NB4 (cell line): ENCODE data around the gene AMBRA1.
A peak's percentile ranks its signal among the peaks of the same experiment; 100 is the strongest.

Experiments used
- DNase-seq: peaks from one replicate; pipeline ENCODE4 v3.0.0; 2010; ENCODE audit warnings: low read depth
- H3K4me3 ChIP-seq: one replicate; pipeline ENCODE4 v1.5.1; 2011; ENCODE audit warnings: mild to moderate bottlenecking, low read depth, low read length, moderate library complexity
- CTCF ChIP-seq: IDR thresholded peaks from one replicate; pipeline ENCODE4 v1.5.1; 2012; ENCODE audit warnings: low read depth, low read length
- MAX ChIP-seq: IDR thresholded peaks from 2 replicates; pipeline ENCODE4 v1.6.1; 2011; ENCODE audit warnings: low read depth, low read length
- MYC ChIP-seq: IDR thresholded peaks from 2 replicates; pipeline ENCODE4 v1.6.1; 2011; ENCODE audit warnings: low read depth, low read length
- POLR2A ChIP-seq: IDR thresholded peaks from 2 replicates; pipeline ENCODE4 v1.6.1; 2011; ENCODE audit warnings: mild to moderate bottlenecking; ENCODE audit not compliant: insufficient read length; ENCODE audit errors: extremely low read depth

The AMBRA1 gene

GRCh38 chr11:46599340-46600193 is 5.7 kb upstream of the AMBRA1 start:
- DNase-seq, result no peak
- no peak for TF ChIP-seq CTCF
- no peak overlapping the region for H3K4me3 ChIP-seq

GRCh38 chr11:46597609-46598219 is 3.9 kb upstream of the AMBRA1 start:
- no peak overlapping the region for H3K4me3 ChIP-seq
- peak; percentile 18 for DNase-seq
- TF ChIP-seq POLR2A (no peak), CTCF (no peak), MAX (no peak), MYC (no peak)

- TF ChIP-seq POLR2A, result no peak
- no peak for TF ChIP-seq MAX
- TF ChIP-seq CTCF, result no peak
- no peak overlapping the region for H3K4me3 ChIP-seq
- DNase-seq, result no peak
Observed at GRCh38 chr11:46597155-46597554, 3.3 kb upstream of the AMBRA1 start.

- TF ChIP-seq MYC, result no peak
- no peak for TF ChIP-seq CTCF
- TF ChIP-seq MAX, result no peak
- no peak for TF ChIP-seq POLR2A
- no peak for DNase-seq
- H3K4me3 ChIP-seq, result peak overlapping the region; percentile 97
Observed at GRCh38 chr11:46594785-46595184, 962 bp upstream of the AMBRA1 start.

GRCh38 chr11:46594374-46594700 is 514 bp upstream of the AMBRA1 start:
- peak overlapping the region; percentile 97 for H3K4me3 ChIP-seq
- TF ChIP-seq CTCF, result no peak
- TF ChIP-seq MYC, result no peak; the same call in 1 of the 2 replicates
- TF ChIP-seq MAX, result no peak
- no peak for TF ChIP-seq POLR2A
- no peak for DNase-seq
